HG02852 (cell line): ENCODE results near the gene ANKRD40.
A peak's percentile ranks its signal among the peaks of the same experiment; 100 is the strongest.
"Not testable (repeated sequence)": the region's sequence is repeated elsewhere in the genome, so short reads cannot be mapped to it uniquely, and the experiment has no call there.

Experiments used
- ATAC-seq: cut with Tn5 transposase; IDR thresholded peaks from one replicate; pipeline ENCODE4 v1.9.1; 2021; ENCODE audit warnings: mild to moderate bottlenecking, moderate library complexity; ENCODE audit not compliant: unreplicated experiment

Gene ANKRD40, protein sequence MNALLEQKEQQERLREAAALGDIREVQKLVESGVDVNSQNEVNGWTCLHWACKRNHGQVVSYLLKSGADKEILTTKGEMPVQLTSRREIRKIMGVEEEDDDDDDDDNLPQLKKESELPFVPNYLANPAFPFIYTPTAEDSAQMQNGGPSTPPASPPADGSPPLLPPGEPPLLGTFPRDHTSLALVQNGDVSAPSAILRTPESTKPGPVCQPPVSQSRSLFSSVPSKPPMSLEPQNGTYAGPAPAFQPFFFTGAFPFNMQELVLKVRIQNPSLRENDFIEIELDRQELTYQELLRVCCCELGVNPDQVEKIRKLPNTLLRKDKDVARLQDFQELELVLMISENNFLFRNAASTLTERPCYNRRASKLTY

GRCh38 chr17:50707289-50708049 lies at the start of gene ANKRD40:
TSS of gene ANKRD40 (minus strand) at chr17:50707914. CDS start at chr17:50707654, 260 bp downstream.
- peak; percentile 68 for ATAC-seq

DNA sequence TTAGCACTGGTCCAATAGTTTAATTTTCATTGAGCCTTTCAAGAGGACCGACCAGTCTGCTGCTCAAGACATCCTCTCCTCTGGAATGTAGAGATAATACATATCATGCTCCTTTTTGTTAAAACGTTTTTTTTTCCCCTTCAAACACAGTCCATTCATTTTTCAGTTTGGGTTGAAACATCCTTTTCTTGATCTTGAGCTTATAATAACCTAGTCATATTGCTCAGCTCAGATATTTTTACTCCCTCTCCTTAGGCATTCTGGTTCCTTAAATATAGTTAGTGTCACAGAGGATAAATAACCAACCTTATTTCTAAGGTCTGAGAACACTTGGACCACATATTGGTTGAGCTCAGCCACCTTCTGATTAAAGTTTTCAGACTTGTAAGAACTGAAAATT lies 46.8 kb upstream of the ANKRD40 start:
- ATAC-seq, result no peak

- ATAC-seq, result no peak
These were observed 41.5 kb upstream of the ANKRD40 start for GRCh38 chr17:50749245-50749644.

GRCh38 chr17:50745631-50746030 lies 37.9 kb upstream of the ANKRD40 start:
- ATAC-seq, result no peak

DNA sequence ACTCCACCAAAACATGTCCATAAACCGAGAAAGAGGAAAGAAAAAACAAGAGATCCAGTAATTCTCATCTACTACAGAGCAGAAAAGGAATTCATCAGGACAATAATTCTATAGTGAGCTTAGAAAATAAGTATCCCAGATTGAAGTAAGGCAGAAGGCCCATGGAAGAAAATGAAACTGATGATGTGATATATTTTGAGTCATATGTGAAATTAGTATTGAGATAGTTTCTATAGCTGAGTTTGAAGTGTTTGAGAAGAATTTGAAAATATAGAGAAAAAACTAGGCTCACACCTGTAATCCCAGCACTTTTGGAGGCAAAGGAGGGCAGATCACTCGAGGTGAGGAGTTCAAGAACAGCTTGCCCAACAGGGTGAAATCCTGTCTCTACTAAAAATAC lies 31.4 kb upstream of the ANKRD40 start:
- no peak for ATAC-seq

GRCh38 chr17:50737118-50737698 lies 29.5 kb upstream of the ANKRD40 start:
- ATAC-seq, result no peak

DNA sequence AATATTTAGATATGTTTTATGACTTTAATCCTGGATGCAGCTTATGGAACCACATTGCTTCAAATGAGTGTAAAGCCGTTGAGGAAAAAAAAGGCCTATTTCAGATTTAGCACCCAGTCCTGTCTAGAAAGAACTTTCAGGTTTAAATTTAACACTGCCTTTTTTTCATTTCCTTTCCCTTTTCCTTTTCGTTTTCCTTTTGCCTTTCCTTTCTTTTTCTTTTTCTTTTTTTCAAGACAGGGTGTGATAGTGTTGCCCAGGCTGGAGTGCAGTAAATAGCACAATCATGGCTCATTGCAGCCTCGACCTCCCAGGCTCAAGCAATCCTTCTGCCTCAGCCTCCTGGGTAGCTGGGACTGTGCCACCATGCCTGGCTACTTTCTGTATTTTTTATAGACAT lies 27.6 kb upstream of the ANKRD40 start:
- ATAC-seq, result no peak

DNA sequence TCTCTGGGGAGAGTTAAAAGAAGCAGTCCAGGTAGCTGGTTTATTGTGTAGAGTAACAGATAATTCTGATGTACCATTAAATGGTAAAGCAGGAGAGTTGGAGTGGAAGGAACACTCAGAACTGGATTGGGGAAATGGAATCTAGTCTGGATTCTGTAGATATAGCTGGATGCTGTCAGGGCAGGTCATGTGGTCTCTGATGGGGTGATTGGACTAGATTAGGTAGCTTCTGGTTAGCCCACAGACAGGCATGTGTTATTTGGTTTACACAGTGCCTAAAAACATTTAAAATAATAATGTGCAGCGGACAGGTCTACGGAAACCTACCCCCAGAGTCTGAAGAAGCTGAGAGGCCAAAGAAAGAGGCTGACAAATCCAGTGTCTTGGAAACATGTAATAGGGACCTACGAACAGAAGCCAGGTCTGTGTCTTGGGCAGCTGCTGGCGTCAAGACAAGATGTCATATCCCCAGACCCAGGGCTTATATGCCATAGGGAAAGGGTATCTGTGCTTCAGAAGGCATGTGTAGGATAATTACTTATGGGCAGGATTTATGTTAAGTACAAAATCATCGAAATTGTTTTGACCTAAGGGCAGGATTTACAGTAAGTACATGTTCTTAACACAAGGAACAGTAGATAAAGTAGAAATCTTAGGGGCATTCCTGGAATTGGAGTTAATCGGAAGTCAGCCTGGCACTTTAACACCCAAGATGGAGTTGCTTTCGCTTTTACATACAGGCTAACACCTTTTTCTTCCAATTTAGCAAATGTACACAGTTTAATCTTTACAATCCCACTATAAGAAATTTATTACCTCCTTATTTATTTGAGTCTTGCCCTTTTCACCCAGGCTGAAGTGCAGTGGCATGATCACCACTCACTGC lies 24.1 kb upstream of the ANKRD40 start:
- no peak for ATAC-seq

GRCh38 chr17:50728881-50729765 lies 21.4 kb upstream of the ANKRD40 start:
- ATAC-seq, result no peak

DNA sequence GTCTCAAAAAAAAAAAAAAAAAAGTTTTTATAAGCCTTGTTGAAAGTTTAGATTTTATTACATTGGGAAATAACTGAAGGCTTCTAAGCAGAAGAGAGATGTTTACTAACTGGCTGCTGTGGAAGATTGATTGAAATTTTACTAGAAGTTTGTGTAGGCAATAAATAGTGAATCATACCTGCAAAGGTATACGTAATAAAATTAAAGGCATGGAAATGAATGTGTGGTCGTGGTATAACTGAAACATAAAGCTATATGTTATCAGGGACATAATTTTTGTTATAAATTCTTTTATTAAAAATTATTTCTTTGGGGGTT lies 20.4 kb upstream of the ANKRD40 start:
- ATAC-seq, result no peak

DNA sequence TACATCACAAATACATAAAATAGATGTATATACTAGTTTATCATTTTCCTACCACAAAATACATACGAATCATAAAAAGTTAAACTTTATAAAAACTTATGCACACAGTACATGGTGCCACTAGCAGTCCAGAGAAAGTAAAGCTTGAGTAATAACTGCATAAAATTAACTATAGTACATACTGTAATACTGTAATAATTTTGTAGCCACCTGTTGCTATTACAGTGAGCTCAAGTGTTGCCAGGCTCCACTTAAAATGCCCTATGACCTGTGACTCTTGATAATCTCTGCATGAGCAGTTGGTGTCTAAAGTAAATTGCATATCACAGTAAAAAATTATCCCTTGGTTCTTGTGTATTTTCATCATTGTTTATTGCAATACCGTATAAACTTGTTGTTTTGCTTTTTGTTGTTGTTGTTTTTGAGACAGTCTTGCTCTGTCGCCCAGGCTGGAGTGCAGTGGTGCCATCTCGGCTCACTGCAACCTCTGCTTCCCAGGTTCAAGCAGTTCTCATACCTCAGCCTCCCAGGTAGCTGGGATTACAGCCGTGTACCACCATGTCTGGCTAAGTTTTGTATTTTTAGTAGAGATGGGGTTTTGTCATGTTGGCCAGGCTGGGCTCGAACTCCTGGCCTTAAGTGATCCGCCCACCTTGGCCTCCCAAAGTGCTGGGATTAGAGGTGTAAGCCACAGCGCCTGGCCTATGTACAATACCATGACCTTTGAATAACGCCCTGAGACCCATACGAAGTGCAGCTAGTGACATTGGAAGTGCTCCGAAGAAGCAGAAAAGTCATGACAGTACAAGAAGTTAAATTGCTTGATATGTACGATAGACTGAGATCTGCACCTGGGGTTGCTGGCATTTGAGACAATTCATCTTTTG lies 18.3 kb upstream of the ANKRD40 start:
- no peak for ATAC-seq

GRCh38 chr17:50724622-50725021 lies 16.9 kb upstream of the ANKRD40 start:
- not testable (repeated sequence) for ATAC-seq

DNA sequence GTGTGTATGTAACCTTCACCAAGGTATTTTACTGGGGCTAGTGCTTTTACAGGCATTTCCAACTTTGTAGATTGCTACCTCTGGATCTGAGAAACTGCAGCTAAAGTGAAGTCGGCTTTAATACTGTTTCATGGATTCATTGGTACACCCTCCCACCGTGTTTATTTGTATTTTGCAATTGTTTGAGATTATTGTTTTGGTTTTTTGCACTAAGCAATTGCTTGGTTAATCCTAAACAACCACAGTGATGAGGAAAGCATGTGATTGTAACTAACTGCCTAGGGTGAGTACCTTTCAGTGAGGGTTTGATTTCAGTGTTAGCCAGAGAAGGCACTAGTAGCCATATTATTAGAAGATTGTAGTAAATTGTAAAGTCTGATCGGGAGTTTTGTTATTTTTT lies 15.0 kb upstream of the ANKRD40 start:
- no peak for ATAC-seq

DNA sequence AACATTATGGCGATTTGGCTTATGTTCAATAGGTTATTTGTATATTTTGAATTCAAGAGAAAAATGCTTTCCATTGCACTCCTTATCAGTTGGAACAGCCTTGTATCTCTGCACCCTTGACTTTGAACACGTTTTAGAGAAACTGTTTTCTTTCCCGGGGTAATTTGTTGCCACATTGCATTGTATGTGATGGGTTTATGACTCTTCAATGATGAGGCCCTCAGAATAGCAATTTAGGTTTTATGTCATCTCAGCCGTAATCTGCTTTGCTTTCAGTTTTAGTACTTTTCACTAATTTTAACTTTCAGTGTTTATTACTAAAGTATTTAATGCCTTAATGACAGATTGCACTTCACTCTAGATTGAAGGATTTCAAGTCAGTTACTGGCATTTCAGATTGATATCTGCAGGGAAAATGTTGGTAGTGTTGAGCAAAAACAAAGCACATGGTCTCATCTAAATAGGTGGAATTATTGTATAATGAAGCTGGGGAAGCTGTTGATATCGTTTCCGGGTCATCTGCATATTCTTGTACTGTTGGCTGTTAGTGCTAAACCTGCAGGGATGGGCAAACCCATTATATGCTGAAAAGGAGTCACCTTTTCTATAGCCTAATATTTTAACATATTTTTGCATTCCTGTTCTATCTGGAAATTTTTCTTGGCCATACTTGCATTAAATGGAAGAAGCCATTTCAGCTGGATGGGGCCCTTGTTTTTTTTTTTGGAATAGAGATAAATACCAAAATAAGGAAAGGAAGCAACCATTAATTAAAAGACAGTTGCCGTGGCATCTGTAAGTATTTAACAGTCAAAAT lies 13.7 kb upstream of the ANKRD40 start:
- ATAC-seq, result no peak

DNA sequence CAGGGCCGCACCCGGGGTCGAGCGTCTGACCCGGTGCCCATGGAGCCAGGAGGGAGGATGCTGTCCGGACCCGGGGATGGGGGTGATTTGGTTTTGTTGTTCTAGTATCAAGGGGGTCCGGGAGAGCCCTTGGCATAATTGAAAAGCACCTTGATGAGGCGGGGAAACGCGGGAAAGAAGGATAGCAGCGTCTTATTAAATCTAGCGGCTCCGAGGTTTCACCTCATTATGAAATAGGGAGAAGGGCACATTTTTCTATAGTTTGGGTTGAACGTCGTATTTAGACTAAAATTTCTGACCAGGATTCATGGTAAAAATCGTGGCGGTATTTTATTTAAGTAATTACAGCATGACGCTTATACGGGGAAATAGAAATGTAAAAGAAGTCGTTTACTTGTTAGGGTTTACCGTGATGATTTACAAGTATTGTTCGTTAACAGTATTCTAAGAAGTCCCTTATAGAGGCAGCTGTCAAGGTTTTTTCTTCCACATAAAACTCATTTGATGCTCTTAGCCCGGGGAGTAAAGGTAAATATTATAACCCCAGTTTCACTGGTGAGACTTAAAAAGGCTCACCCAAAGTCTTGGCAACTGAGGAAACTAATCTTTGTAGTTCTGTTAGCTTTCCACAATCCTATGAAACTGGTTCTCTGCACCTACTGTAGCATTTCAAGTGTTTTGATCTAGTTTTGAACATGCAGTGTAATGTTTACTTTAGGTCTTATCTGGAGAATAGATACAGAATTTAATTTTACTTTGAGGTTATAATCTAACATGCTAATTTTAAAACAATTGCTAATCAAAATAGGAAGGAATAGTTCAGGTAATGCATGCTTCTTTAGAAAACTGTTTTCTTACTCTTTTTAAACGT lies 12.4 kb upstream of the ANKRD40 start:
- no peak for ATAC-seq

GRCh38 chr17:50719144-50719923 lies 11.6 kb upstream of the ANKRD40 start, which contains the start of gene LUC7L3:
TSS of gene LUC7L3 (plus strand) at chr17:50719603. CDS start at chr17:50719733, 130 bp downstream.
- ATAC-seq, result peak; percentile 89
